Gastroesophageal sphincter (tissue), 3 donors: ENCODE measurements around the gene PPM1J.
A peak's percentile ranks its signal among the peaks of the same experiment; 100 is the strongest.

Source experiments
- POLR2AphosphoS5 ChIP-seq: sonication (generic); formaldehyde crosslinking; IDR thresholded peaks from one replicate; pipeline ENCODE4 v1.6.1; 2017; ENCODE audit warnings: antibody characterized with exemption
- TF ChIP-seq, protein P1 (sequence below), 4 experiments: fragments of 200-600 bp in 2 of 4; fragments of 450-650 bp in 2 of 4; sonication (generic) in 1 of 4; IDR thresholded peaks; one replicate each; pipeline ENCODE4 v1.5.1; 2017 to 2019; ENCODE audit warnings: antibody characterized with exemption in 4 of 4, mild to moderate bottlenecking in 2 of 4, moderate library complexity in 2 of 4

DNA sequence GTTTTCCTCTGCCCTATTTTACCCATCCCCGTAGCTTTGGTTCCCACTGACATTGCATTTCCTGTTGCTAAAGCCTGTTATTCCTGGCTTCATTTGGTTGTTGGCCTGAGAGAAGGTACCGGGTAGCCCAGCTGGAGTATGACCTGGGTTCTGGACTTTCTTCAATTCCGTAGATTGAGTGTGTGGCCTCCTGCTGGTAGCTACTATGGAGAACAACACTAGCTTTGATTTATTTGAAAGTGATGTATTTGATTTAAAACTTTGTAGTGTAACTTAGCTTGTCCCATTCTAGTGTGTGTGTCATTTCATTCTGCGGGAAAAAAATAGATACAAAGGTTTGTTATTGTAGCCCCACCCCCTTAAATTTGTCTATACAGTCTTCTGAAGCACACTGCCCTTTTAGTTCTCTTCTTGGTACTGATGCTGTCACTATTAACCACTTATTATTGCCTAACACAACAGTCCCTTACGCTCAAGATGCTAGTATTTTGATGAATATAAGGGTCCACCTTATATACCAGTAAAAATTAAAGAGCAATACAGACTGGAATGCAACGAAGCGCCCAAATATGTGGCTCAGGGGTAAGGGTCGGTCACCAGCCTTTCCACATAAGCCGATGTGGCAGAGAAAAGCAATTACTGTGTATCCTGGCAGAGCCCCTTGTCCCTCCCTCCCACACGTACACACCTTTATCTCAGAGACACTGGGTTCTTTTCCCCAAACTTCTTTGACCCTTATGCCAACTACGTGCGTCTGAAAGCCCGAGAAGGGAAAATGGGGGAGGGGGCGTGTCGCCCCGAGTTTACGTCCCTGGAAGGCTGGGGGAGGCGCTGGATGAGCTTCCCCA, 41.3 kb downstream of the PPM1J start:
- peak; percentile 4 for TF ChIP-seq POLR2AphosphoS5
- TF ChIP-seq, protein P1, sequence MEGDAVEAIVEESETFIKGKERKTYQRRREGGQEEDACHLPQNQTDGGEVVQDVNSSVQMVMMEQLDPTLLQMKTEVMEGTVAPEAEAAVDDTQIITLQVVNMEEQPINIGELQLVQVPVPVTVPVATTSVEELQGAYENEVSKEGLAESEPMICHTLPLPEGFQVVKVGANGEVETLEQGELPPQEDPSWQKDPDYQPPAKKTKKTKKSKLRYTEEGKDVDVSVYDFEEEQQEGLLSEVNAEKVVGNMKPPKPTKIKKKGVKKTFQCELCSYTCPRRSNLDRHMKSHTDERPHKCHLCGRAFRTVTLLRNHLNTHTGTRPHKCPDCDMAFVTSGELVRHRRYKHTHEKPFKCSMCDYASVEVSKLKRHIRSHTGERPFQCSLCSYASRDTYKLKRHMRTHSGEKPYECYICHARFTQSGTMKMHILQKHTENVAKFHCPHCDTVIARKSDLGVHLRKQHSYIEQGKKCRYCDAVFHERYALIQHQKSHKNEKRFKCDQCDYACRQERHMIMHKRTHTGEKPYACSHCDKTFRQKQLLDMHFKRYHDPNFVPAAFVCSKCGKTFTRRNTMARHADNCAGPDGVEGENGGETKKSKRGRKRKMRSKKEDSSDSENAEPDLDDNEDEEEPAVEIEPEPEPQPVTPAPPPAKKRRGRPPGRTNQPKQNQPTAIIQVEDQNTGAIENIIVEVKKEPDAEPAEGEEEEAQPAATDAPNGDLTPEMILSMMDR (IDR thresholded peaks at IDR 0.05): peak; percentile 24 to 61 (median 57)
